Parathyroid adenoma (tissue), 2 donors: ENCODE results near the gene KCTD1.

ENCODE experiments used
- H2AFZ ChIP-seq: fragments of 300-600 bp; sonication (generic); one replicate; pipeline ENCODE4 v1.7.0; 2017; ENCODE audit warnings: antibody characterized with exemption, mild to moderate bottlenecking
- H3K27ac ChIP-seq: fragments of 300-600 bp; sonication (generic); one replicate; pipeline ENCODE4 v1.7.0; 2017
- H3K27me3 ChIP-seq: fragments of 300-600 bp; sonication (generic); one replicate; pipeline ENCODE4 v1.7.0; 2017; ENCODE audit warnings: low read length; ENCODE audit not compliant: control insufficient read depth, insufficient read depth
- H3K36me3 ChIP-seq: fragments of 300-600 bp; sonication (generic); one replicate; pipeline ENCODE4 v1.7.0; 2017; ENCODE audit warnings: low read length; ENCODE audit not compliant: control insufficient read depth, insufficient read depth
- H3K4me1 ChIP-seq: fragments of 300-600 bp; sonication (generic); one replicate; pipeline ENCODE4 v1.7.0; 2017; ENCODE audit warnings: control low read depth
- H3K4me2 ChIP-seq: fragments of 300-600 bp; sonication (generic); one replicate; pipeline ENCODE4 v1.7.0; 2017; ENCODE audit warnings: low read length
- H3K4me3 ChIP-seq: fragments of 300-600 bp; sonication (generic); one replicate; pipeline ENCODE4 v1.7.0; 2017; ENCODE audit warnings: low read depth, low read length
- H3K79me2 ChIP-seq: fragments of 300-600 bp; sonication (generic); one replicate; pipeline ENCODE4 v1.7.0; 2017; ENCODE audit warnings: control low read depth
- H3K9ac ChIP-seq: fragments of 300-600 bp; sonication (generic); one replicate; pipeline ENCODE4 v1.7.0; 2017; ENCODE audit warnings: mild to moderate bottlenecking
- H3K9me3 ChIP-seq: fragments of 300-600 bp; sonication (generic); one replicate; pipeline ENCODE4 v1.7.0; 2017; ENCODE audit warnings: low read length; ENCODE audit not compliant: control insufficient read depth
- TF ChIP-seq, protein P1 (sequence below): fragments of 300-600 bp; sonication (generic); IDR thresholded peaks from one replicate; pipeline ENCODE4 v1.7.0; 2017; ENCODE audit warnings: antibody characterized with exemption, mild to moderate bottlenecking
- donor health status: primary hyperparathyroidism.

KCTD1 gene

DNA sequence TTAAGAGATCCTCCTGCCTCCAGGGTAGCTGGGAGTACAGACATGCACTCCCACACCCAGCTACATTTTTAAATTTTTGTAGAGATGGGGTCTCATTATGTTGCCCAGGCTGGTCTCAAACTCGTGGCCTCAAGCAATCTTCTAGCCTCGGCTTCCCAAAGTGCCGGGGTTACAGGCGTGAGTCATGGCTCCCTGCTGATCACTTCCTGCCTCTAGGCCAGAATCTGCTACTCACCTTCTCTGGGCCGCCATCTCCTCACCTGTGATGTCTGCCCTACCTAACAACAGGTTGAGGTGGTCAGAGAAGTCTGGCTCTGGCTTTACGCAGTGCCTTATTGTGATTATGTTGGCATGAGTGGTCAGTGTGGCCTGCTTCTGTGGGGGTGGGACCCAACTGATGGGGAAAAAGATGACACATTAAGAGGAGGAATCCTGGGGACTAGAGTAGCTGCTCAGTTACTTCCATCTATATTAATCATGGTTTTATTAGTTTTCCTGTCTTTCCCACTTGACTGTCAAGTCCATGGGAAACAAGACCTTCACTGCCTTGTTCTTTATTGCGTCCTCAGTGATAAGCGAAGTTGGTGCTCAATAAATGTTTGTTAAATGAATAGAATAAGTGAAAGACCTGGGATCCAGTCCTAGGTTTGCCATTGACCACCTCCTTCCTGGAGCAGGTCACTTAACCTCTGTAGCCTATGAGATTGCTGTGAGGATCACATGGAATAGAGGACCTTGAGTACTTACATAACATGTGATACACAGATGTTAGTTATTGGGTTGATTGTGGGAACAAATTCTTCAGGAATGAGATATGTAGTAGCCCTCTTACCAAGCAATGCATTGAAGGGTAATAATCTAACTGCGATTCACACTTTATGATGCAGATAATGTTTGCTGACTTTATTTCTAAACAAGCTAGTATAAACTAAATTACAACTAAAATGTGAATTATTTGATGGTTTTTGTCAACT, 15.7 kb downstream of the KCTD1 start:
- H3K27ac ChIP-seq = no peak overlapping the region
- no peak overlapping the region for H3K4me3 ChIP-seq
- no peak overlapping the region for H3K9ac ChIP-seq
- peaks cover 3% of the 10 kb centered on the region for H3K79me2 ChIP-seq
- H3K4me1 ChIP-seq = no peaks in the 10 kb centered on the region
- no peaks in the 10 kb centered on the region for H3K36me3 ChIP-seq
- H3K4me2 ChIP-seq = no peak overlapping the region
- H2AFZ ChIP-seq = no peak overlapping the region
- no peaks in the 10 kb centered on the region for H3K27me3 ChIP-seq
- TF ChIP-seq, protein P1, sequence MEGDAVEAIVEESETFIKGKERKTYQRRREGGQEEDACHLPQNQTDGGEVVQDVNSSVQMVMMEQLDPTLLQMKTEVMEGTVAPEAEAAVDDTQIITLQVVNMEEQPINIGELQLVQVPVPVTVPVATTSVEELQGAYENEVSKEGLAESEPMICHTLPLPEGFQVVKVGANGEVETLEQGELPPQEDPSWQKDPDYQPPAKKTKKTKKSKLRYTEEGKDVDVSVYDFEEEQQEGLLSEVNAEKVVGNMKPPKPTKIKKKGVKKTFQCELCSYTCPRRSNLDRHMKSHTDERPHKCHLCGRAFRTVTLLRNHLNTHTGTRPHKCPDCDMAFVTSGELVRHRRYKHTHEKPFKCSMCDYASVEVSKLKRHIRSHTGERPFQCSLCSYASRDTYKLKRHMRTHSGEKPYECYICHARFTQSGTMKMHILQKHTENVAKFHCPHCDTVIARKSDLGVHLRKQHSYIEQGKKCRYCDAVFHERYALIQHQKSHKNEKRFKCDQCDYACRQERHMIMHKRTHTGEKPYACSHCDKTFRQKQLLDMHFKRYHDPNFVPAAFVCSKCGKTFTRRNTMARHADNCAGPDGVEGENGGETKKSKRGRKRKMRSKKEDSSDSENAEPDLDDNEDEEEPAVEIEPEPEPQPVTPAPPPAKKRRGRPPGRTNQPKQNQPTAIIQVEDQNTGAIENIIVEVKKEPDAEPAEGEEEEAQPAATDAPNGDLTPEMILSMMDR = no peak
- no peaks in the 10 kb centered on the region for H3K9me3 ChIP-seq

- no peak overlapping the region for H3K27ac ChIP-seq
- H3K27me3 ChIP-seq = no peaks in the 10 kb centered on the region
- H3K9ac ChIP-seq = no peak overlapping the region
- H3K4me1 ChIP-seq = peaks cover 3% of the 10 kb centered on the region
- no peak overlapping the region for H2AFZ ChIP-seq
- TF ChIP-seq, protein P1 = no peak
- H3K4me2 ChIP-seq = no peak overlapping the region
- no peak overlapping the region for H3K4me3 ChIP-seq
- no peaks in the 10 kb centered on the region for H3K36me3 ChIP-seq
- peaks cover 3% of the 10 kb centered on the region for H3K79me2 ChIP-seq
- no peaks in the 10 kb centered on the region for H3K9me3 ChIP-seq
Observed at GRCh38 chr18:26531605-26532298, 16.6 kb downstream of the KCTD1 start.

DNA sequence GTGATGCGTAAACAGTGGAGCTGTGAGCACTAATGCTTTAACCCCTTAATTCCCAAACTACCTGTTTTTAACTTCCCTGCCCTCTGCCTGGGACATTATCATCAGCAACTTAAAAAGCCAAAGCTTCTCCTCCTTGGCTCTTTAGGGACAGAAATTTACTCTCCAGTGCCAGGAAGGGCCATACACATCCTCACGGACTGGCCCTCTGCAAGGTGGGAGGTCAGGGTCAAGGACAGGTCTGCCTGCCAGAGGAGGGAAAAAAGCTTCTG, 21.5 kb downstream of the KCTD1 start:
- Histone ChIP-seq H3K27me3 (no peaks in the 10 kb centered on the region), H3K9me3 (no peaks in the 10 kb centered on the region), H3K4me2 (no peak overlapping the region), H3K4me3 (no peak overlapping the region), H3K36me3 (no peaks in the 10 kb centered on the region), H3K79me2 (peaks cover 3% of the 10 kb centered on the region), H2AFZ (no peak overlapping the region), H3K9ac (no peak overlapping the region), H3K27ac (no peak overlapping the region), H3K4me1 (peaks cover 3% of the 10 kb centered on the region)
- TF ChIP-seq, protein P1 = no peak

- Histone ChIP-seq H3K79me2 (peaks cover 3% of the 10 kb centered on the region), H3K36me3 (no peaks in the 10 kb centered on the region), H3K9ac (no peak overlapping the region), H3K9me3 (no peaks in the 10 kb centered on the region), H3K4me3 (no peak overlapping the region), H3K4me2 (no peak overlapping the region), H3K27ac (no peak overlapping the region), H3K27me3 (no peaks in the 10 kb centered on the region), H3K4me1 (peaks cover 3% of the 10 kb centered on the region), H2AFZ (no peak overlapping the region)
- TF ChIP-seq, protein P1 = no peak
Observed at GRCh38 chr18:26526128-26526965, 22.0 kb downstream of the KCTD1 start.
